Gastrocnemius medialis (tissue), 4 donors: ENCODE measurements around the gene COL6A3. TPM values are rescaled to one million over a fixed set of nuclear protein-coding genes. Genes with fewer than 3 reads are reported as not detected.

Experiments used
- ATAC-seq, 2 donors: fragments of 150-250 bp; one replicate each; pipeline ENCODE4 v1.9.1; 2016
- DNase-seq, 2 donors: peaks; one replicate each; pipeline ENCODE4 v3.0.0-alpha.2; 2019
- H3K27ac ChIP-seq, 4 donors: fragments of 200-600 bp; sonication (generic); 1 replicate in 1 of 4; 2 replicates in 3 of 4; pipeline ENCODE4 v1.5.1; 2016 to 2018; ENCODE audit warnings: mild to moderate bottlenecking in 2 of 4, moderate library complexity in 1 of 4
- H3K27me3 ChIP-seq, 3 donors: fragments of 200-600 bp; sonication (generic) in 2 of 3; 1 replicate in 1 of 3; 2 replicates in 2 of 3; pipeline versions ENCODE4 v1.5.1 to v1.6.0; 2016 to 2019; ENCODE audit warnings: mild to moderate bottlenecking in 1 of 3, moderate library complexity in 1 of 3
- H3K36me3 ChIP-seq, 2 donors: fragments of 200-600 bp; sonication (generic) in 1 of 2; one replicate each; pipeline ENCODE4 v1.5.1; 2017 to 2018
- H3K4me1 ChIP-seq, 2 donors: fragments of 200-600 bp; sonication (generic) in 1 of 2; one replicate each; pipeline ENCODE4 v1.5.1; 2016 to 2017; ENCODE audit warnings: mild to moderate bottlenecking in 2 of 2
- H3K4me3 ChIP-seq, 4 donors: fragments of 200-600 bp; sonication (generic) in 3 of 4; 1 replicate in 1 of 4; 2 replicates in 3 of 4; pipeline ENCODE4 v1.5.1; 2016 to 2019; ENCODE audit warnings: mild to moderate bottlenecking in 2 of 4
- H3K9me3 ChIP-seq, 3 donors: fragments of 200-600 bp; sonication (generic) in 2 of 3; 1 replicate in 1 of 3; 2 replicates in 2 of 3; pipeline ENCODE4 v1.5.1; 2016 to 2019
- CTCF ChIP-seq, 5 experiments: fragments of 450-650 bp in 3 of 5; fragments of 200-600 bp in 2 of 5; sonication (generic) in 2 of 5; IDR thresholded peaks in 4 of 5; conservative IDR thresholded peaks in 1 of 5; 1 replicate in 4 of 5; 2 replicates in 1 of 5; pipeline ENCODE4 v1.5.1; 2016 to 2019; ENCODE audit warnings: antibody characterized with exemption in 5 of 5, mild to moderate bottlenecking in 3 of 5, moderate library complexity in 3 of 5
- POLR2A ChIP-seq, 2 donors: fragments of 450-650 bp; IDR thresholded peaks; one replicate each; pipeline ENCODE4 v1.6.1; 2017; ENCODE audit warnings: antibody characterized with exemption in 2 of 2, mild to moderate bottlenecking in 2 of 2, moderate library complexity in 2 of 2
- in situ Hi-C, 4 donors: fragments of 200-750 bp; cut with MboI; loops; one replicate each; pipeline versions ENCODE4 v1.15.0 to v1.8.0; 2017; ENCODE audit warnings: low sequenced_read_pairs in 4 of 4
- intact Hi-C: fragments of 100-400 bp; cut with DNase I; formaldehyde crosslinking; loops from one replicate; pipeline ENCODE4 v1.15.1; 2023; ENCODE audit warnings: low total_unique reads
- total RNA-seq, 4 donors: library from RNA; depleted of rRNA; stranded (reverse); fragments of >200 nt; gene quantifications; one replicate each; pipeline versions ENCODE4 v1.1.0 to v1.2.3, GENCODE V29; 2016

The COL6A3 gene
- total RNA-seq, 4 donors from 2014 or later: 45.3 to 150 (median 108) TPM

GRCh38 chr2:237452861-237453260 is 38.9 kb upstream of the COL6A3 start:
- no peak for DNase-seq
- in situ Hi-C loops: no loop called here
- no peak for TF ChIP-seq POLR2A (IDR thresholded peaks at IDR 0.05)
- TF ChIP-seq CTCF (IDR thresholded peaks at IDR 0.05 in 4 of 5, conservative IDR thresholded peaks at IDR 0.05 in 1 of 5): no peak
- H3K9me3 ChIP-seq: no peaks in the 10 kb centered on the region
- H3K4me1 ChIP-seq: peaks cover 47 to 58% of the 10 kb centered on the region in 2 donors
- H3K27ac ChIP-seq: peak overlapping the region in 2 of 4 donors; percentile 28 to 49
- no peak overlapping the region for H3K4me3 ChIP-seq
- ATAC-seq: no peak
- no peaks in the 10 kb centered on the region for H3K27me3 ChIP-seq
- H3K36me3 ChIP-seq: no peaks in the 10 kb centered on the region
- intact Hi-C loops: no loop called here

GRCh38 chr2:237451643-237452469 is 37.9 kb upstream of the COL6A3 start:
- Histone ChIP-seq H3K4me3 (no peak overlapping the region), H3K27me3 (no peaks in the 10 kb centered on the region), H3K36me3 (no peaks in the 10 kb centered on the region), H3K4me1 (peaks cover 46 to 62% of the 10 kb centered on the region in 2 donors), H3K9me3 (no peaks in the 10 kb centered on the region), H3K27ac (peak overlapping the region in 3 of 4 donors; percentile 49 to 99 (median 90))
- DNase-seq (no peak), ATAC-seq (no peak)
- TF ChIP-seq CTCF (IDR thresholded peaks at IDR 0.05 in 4 of 5, conservative IDR thresholded peaks at IDR 0.05 in 1 of 5): no peak
- no peak for TF ChIP-seq POLR2A (IDR thresholded peaks at IDR 0.05)
- in situ Hi-C loops: no loop called here
- intact Hi-C loops: no loop called here

- in situ Hi-C loops: no loop called here
- Histone ChIP-seq H3K36me3 (no peaks in the 10 kb centered on the region), H3K27ac (peak overlapping the region; percentile 90 to 99 (median 94)), H3K9me3 (no peaks in the 10 kb centered on the region), H3K4me1 (peaks cover 36 to 50% of the 10 kb centered on the region in 2 donors), H3K27me3 (no peaks in the 10 kb centered on the region), H3K4me3 (no peak overlapping the region)
- intact Hi-C loops: no loop called here
- ATAC-seq: no peak
- no peak for TF ChIP-seq CTCF (IDR thresholded peaks at IDR 0.05 in 4 of 5, conservative IDR thresholded peaks at IDR 0.05 in 1 of 5)
- no peak for TF ChIP-seq POLR2A (IDR thresholded peaks at IDR 0.05)
- DNase-seq: no peak
Measured at GRCh38 chr2:237450583-237450982, 36.6 kb upstream of the COL6A3 start.

- H3K4me1 ChIP-seq: peaks cover 32 to 45% of the 10 kb centered on the region in 2 donors
- in situ Hi-C loops: no loop called here
- ATAC-seq: peak in 1 of 2 donors; percentile 11
Measured at GRCh38 chr2:237450108-237450507, 36.1 kb upstream of the COL6A3 start.

More at GRCh38 chr2:237450108-237450507, 36.1 kb upstream of the COL6A3 start:
- H3K9me3 ChIP-seq: no peaks in the 10 kb centered on the region
- H3K27ac ChIP-seq: peak overlapping the region; percentile 90 to 99 (median 94)
- H3K36me3 ChIP-seq: no peaks in the 10 kb centered on the region
- no peaks in the 10 kb centered on the region for H3K27me3 ChIP-seq
- no peak overlapping the region for H3K4me3 ChIP-seq
- no peak for DNase-seq
- intact Hi-C loops: no loop called here
- TF ChIP-seq POLR2A (IDR thresholded peaks at IDR 0.05) (no peak), CTCF (IDR thresholded peaks at IDR 0.05 in 4 of 5, conservative IDR thresholded peaks at IDR 0.05 in 1 of 5) (no peak)
